Thyroid gland (tissue), 4 donors: ENCODE measurements around the gene JMJD1C. TPM values are rescaled to one million over a fixed set of nuclear protein-coding genes. Genes with fewer than 3 reads are reported as not detected.

ENCODE experiments used
- DNase-seq, 2 donors: peaks; one replicate each; pipeline ENCODE4 v3.0.0-alpha.2; 2019
- H3K27ac ChIP-seq, 3 donors: fragments of 200-600 bp; sonication (generic); 1 replicate in 2 of 3; 2 replicates in 1 of 3; pipeline ENCODE4 v1.5.1; 2016 to 2019; ENCODE audit warnings: mild to moderate bottlenecking in 1 of 3, moderate library complexity in 1 of 3
- H3K27me3 ChIP-seq: fragments of 200-600 bp; sonication (generic); one replicate; pipeline ENCODE4 v1.5.1; 2019
- H3K36me3 ChIP-seq, 2 donors: fragments of 200-600 bp; sonication (generic); one replicate each; pipeline ENCODE4 v1.5.1; 2016 to 2019
- H3K4me1 ChIP-seq, 2 donors: fragments of 200-600 bp; sonication (generic); one replicate each; pipeline ENCODE4 v1.5.1; 2017 to 2019
- H3K4me3 ChIP-seq, 3 donors: fragments of 200-600 bp; sonication (generic); replicated peaks in 1 of 3; 1 replicate in 2 of 3; 2 replicates in 1 of 3; pipeline ENCODE4 v1.5.1; 2016; ENCODE audit warnings: mild to moderate bottlenecking in 1 of 3
- H3K9me3 ChIP-seq: fragments of 200-600 bp; sonication (generic); one replicate; pipeline ENCODE4 v1.5.1; 2017
- POLR2A ChIP-seq, 2 donors: fragments of 450-650 bp; IDR thresholded peaks; one replicate each; pipeline ENCODE4 v1.6.1; 2017; ENCODE audit warnings: antibody characterized with exemption in 2 of 2, mild to moderate bottlenecking in 2 of 2, moderate library complexity in 1 of 2
- WGBS, 2 donors: methylation state at CpG; one replicate each; pipeline ENCODE4 v1.1.5; 2017; 5-methylcytosine and 5-hydroxymethylcytosine counted together
- intact Hi-C: fragments of 100-400 bp; cut with DNase I; formaldehyde crosslinking; loops from one replicate; pipeline ENCODE4 v1.15.1; 2023
- total RNA-seq, 4 donors: library from RNA; depleted of rRNA; stranded (reverse); fragments of >200 nt; gene quantifications; one replicate each; pipeline ENCODE4 v1.2.3, GENCODE V29; 2016
- TF ChIP-seq, protein P1 (sequence below), 6 experiments: fragments of 200-600 bp in 3 of 6; fragments of 450-650 bp in 3 of 6; sonication (generic) in 3 of 6; IDR thresholded peaks; one replicate each; pipeline ENCODE4 v1.5.1; 2016 to 2019; ENCODE audit warnings: antibody characterized with exemption in 6 of 6, mild to moderate bottlenecking in 2 of 6, inconsistent platforms in 1 of 6, moderate library complexity in 1 of 6

JMJD1C gene
- total RNA-seq, 4 donors from 2014 or later, result 120 to 168 (median 136) TPM

DNA sequence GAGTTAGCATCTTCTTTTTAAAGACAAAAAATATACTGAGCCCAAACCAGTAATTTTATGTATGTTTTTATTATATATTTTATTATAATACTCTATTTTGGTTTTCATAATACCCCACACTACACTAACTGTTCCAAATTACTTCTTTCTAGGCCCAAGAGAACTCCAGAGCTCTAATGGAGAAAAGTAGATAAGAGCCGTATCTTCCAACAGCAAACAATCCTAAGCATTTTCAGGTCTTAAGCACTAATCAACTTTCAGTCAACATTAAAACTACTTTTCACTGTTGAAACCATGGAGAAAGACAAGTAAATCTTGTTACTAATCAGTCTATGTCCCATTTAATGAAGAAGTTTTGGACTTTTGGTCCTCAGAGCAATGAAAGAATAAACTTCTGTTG lies 55.1 kb downstream of the JMJD1C start:
- Histone ChIP-seq H3K27me3 (no peaks in the 10 kb centered on the region), H3K4me3 (no peak overlapping the region), H3K9me3 (no peaks in the 10 kb centered on the region), H3K4me1 (peaks cover 7% of the 10 kb centered on the region in 2 donors), H3K36me3 (no peaks in the 10 kb centered on the region), H3K27ac (no peak overlapping the region)
- intact Hi-C loops, result no loop called here
- WGBS, 2 donors, result 91 to 98% methylated on average over 1 of the region's 1 CpG
- DNase-seq, result no peak
- no peak for TF ChIP-seq POLR2A (IDR thresholded peaks at IDR 0.05)
- TF ChIP-seq, protein P1, sequence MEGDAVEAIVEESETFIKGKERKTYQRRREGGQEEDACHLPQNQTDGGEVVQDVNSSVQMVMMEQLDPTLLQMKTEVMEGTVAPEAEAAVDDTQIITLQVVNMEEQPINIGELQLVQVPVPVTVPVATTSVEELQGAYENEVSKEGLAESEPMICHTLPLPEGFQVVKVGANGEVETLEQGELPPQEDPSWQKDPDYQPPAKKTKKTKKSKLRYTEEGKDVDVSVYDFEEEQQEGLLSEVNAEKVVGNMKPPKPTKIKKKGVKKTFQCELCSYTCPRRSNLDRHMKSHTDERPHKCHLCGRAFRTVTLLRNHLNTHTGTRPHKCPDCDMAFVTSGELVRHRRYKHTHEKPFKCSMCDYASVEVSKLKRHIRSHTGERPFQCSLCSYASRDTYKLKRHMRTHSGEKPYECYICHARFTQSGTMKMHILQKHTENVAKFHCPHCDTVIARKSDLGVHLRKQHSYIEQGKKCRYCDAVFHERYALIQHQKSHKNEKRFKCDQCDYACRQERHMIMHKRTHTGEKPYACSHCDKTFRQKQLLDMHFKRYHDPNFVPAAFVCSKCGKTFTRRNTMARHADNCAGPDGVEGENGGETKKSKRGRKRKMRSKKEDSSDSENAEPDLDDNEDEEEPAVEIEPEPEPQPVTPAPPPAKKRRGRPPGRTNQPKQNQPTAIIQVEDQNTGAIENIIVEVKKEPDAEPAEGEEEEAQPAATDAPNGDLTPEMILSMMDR (IDR thresholded peaks at IDR 0.05), result no peak

GRCh38 chr10:63409465-63410027 lies 56.2 kb downstream of the JMJD1C start:
- no peak for TF ChIP-seq POLR2A (IDR thresholded peaks at IDR 0.05)
- TF ChIP-seq, protein P1 (IDR thresholded peaks at IDR 0.05), result no peak
- H3K27ac ChIP-seq, result no peak overlapping the region
- no peaks in the 10 kb centered on the region for H3K27me3 ChIP-seq
- no peak overlapping the region for H3K4me3 ChIP-seq
- H3K9me3 ChIP-seq, result no peaks in the 10 kb centered on the region
- no peaks in the 10 kb centered on the region for H3K36me3 ChIP-seq
- intact Hi-C loops, result no loop called here
- no peak for DNase-seq
- whole genome bisulfite sequencing, 2 donors, result 90 to 92% methylated on average over 2 of the region's 2 CpGs
- peaks cover under 1 to 5% of the 10 kb centered on the region in 2 donors for H3K4me1 ChIP-seq

- TF ChIP-seq, protein P1 (IDR thresholded peaks at IDR 0.05), result no peak
- TF ChIP-seq POLR2A (IDR thresholded peaks at IDR 0.05), result no peak
- H3K27me3 ChIP-seq, result no peaks in the 10 kb centered on the region
- 96 to 98% methylated on average over 1 of the region's 1 CpG for WGBS, 2 donors
Measured at GRCh38 chr10:63407136-63407662, 58.6 kb downstream of the JMJD1C start.

GRCh38 chr10:63396133-63396761 lies 69.5 kb downstream of the JMJD1C start:
- 83 to 87% methylated on average over 7 of the region's 7 CpGs for WGBS, 2 donors
- Histone ChIP-seq H3K4me1 (no peaks in the 10 kb centered on the region), H3K4me3 (no peak overlapping the region), H3K27ac (no peak overlapping the region), H3K27me3 (no peaks in the 10 kb centered on the region), H3K36me3 (no peaks in the 10 kb centered on the region), H3K9me3 (no peaks in the 10 kb centered on the region)
- TF ChIP-seq, protein P1 (IDR thresholded peaks at IDR 0.05), result no peak
- TF ChIP-seq POLR2A (IDR thresholded peaks at IDR 0.05), result no peak
- no peak for DNase-seq
- intact Hi-C loops, result no loop called here

More at GRCh38 chr10:63407136-63407662, 58.6 kb downstream of the JMJD1C start:
- intact Hi-C loops, result no loop called here
- Histone ChIP-seq H3K4me1 (peaks cover 0 to 5% of the 10 kb centered on the region in 2 donors), H3K4me3 (no peak overlapping the region), H3K27ac (no peak overlapping the region), H3K9me3 (no peaks in the 10 kb centered on the region), H3K36me3 (no peaks in the 10 kb centered on the region)
- no peak for DNase-seq

DNA sequence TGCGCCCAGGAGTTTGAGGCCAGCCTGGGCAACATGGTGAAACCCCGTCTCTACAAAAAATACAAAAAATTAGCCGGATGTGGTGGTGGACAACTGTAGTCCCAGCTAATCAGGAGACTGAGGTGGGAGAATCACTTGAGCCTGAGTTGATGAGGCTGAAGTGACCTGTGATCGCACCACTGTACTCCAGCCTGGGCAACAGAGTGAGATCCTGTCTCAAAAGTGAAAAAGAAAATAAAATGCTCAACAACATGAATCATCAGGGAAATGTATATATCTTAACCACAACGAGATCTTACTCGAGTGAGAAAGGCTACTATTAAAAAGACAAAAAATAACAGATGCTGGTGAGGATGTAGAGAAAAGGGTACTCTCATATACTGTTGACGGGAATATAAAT lies 72.7 kb downstream of the JMJD1C start:
- no peak for DNase-seq
- intact Hi-C loops, result no loop called here
- Histone ChIP-seq H3K4me3 (no peak overlapping the region), H3K36me3 (no peaks in the 10 kb centered on the region), H3K9me3 (no peaks in the 10 kb centered on the region), H3K27me3 (no peaks in the 10 kb centered on the region), H3K4me1 (no peaks in the 10 kb centered on the region), H3K27ac (no peak overlapping the region)
- 94 to 95% methylated on average over 7 of the region's 7 CpGs for whole genome bisulfite sequencing, 2 donors
- TF ChIP-seq POLR2A (IDR thresholded peaks at IDR 0.05), result no peak
